GM21528 (cell line): Measurements from ENCODE around the gene TFPI.

Source experiments
- ATAC-seq: cut with Tn5 transposase; IDR thresholded peaks from one replicate; pipeline ENCODE4 v1.9.1; 2021; ENCODE audit warnings: mild to moderate bottlenecking, moderate library complexity; ENCODE audit not compliant: unreplicated experiment, low FRiP score

The TFPI gene

DNA sequence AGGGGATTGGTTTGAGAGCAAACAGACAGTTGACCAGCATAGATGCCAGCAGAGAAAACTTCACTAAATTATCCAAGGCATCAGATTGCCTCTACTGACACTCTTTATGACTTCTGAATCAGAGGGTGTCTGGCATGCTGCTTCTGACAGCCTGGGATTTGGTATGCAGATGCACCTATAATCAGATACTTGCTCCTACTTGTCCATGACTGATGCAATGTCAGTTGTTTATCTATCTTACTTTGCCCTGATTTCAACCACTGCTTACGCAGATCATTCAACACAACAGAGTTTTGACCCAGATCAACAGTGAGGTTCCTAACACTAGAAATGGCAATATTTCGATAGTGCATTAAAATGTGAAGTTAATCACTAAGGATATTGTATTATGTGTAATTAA lies 83.5 kb downstream of the TFPI start:
- no peak for ATAC-seq

DNA sequence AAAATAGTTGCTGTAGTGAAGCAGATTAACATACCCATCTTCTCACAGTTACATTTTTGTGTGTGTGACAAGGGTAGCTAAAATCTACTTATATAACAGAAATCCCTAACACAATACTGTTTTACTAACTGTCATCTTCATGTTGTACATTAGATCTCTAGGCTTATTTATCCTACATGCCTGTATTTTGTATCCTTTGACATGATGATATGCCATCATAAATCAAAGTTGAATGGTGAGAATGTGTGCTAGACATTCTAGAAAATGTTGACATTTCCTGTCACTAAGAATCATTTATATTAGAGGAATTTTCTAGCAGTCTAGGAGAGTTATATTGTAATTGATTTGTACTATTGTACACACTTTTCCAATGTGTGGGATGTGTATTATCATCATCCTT lies 84.7 kb downstream of the TFPI start:
- no peak for ATAC-seq

DNA sequence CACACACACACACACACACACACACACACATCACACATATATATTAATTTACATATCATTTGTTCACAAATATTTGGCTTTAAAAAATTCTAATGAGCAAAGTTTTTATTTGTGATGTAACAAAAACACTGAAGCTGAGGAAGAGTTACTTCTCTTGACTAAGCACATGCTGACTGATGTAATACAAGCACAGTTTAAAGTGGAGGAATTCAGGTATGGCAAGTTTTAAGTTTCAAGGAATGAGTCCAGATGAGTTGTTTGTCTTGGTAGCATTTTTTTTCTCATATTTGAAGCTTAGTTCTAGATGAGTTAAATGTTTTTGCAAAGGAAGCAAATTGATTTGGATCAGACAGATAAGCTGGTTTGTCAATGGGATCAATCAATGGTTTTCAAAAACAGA lies 86.0 kb downstream of the TFPI start:
- ATAC-seq = no peak

DNA sequence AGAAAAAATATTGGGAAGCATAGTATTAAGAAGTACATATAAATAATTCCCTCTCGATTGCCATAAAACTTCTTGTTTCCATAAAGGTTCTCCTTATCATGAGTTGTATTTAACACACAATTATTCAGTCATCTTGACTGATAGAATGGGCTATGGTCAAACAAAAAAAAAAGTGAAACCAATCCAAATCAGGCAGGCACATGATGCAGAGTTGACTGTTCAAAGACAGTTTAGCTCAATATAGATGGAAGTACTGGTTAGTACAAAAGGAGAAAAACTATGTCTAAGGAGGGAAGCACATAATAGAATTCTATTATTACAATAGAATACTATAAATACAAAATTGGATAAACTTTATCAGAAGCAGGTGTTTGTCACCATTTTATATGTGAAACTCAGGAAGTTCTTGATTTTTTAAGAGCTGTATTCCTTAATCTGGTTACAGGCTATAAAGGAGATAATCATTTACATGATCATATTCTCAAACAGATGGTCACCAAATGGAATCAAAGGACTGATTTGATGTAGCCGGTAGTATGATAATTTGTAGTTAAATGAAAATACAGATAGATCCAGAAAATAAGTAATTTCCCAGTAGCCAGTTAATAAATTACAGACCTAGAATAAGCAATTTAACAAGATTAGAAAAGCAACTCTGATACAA lies 88.0 kb downstream of the TFPI start:
- no peak for ATAC-seq

DNA sequence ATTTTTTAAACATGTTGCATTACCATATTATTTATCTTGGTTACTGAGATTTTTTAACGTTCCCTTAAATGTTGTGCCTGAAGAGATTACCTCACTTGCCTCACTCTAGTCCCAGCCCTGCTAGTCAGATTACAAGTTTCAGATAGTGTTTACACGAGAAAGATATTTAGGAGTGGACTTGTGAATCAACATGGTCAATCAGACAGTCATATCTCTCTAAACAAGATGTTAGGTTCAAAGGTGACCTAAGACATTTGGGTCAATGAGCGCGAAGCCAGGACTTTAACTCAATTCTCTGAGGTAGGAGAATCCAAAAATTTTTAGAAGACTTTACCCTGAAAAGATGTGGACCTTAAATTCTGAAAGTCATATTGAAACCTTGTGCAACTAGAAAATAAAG lies 91.4 kb downstream of the TFPI start:
- ATAC-seq = no peak

DNA sequence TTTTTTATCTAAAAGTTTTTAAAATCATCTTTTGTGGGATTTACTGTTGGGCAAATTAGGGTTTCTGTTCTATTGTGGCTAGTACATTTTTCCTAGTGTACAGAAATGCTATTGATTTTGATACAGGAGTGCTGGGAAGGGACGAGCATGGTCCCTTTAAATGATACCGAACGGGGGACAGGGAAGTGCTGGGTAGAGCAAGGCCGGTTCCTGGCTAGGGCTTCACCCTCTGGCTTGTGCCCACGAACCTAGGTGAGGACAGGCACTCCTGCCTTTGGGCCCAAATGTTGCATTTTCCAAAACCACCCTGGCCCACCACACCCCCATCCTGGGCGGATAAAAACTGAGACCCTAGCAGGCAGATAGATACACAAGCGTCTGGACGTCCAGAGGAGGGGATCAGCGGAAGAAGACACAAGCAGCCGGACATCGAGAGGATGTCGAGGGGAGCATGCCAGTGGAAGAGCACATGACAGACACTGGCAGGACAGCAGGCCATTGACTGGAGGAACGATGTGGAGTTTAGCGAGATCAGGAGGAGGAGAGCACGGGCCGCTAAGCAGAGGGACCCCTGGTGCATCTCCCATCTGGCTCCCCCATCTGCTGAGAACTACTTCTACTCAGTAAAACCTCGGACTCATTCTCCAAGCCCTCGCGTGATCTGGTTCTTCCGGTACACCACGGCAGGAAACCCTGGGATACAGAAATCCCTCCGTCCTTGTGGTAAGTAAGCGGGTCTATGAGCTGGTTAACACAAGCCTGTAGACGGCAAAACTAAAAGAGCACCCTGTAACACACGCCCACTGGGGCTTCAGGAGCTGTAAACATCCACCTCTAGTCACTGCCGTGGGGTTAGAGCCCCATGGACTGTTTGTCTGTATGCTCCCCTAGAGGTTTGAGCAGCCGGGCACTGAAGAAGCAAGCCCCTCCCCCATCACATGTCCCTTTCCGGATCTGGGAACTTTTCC lies 92.7 kb downstream of the TFPI start:
- no peak for ATAC-seq

DNA sequence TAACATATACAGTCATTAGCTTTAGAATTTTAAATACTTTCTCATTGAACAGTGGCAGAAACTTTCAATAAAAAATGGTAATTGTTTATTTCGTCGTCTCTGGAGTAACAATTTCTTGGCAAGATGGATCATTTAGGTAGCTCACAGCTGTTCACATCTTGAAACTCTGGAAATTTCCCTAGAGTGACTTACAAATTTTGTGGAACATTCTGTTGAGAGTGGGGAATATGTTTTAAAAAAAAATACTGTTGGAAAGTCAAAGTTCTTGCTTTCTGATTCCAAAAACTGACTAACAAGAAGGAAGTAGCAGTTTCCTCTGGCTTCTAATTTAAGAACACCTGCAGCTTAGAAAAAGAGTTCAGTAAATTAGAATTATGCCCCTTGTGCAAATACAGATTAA lies 95.0 kb downstream of the TFPI start:
- ATAC-seq = no peak

DNA sequence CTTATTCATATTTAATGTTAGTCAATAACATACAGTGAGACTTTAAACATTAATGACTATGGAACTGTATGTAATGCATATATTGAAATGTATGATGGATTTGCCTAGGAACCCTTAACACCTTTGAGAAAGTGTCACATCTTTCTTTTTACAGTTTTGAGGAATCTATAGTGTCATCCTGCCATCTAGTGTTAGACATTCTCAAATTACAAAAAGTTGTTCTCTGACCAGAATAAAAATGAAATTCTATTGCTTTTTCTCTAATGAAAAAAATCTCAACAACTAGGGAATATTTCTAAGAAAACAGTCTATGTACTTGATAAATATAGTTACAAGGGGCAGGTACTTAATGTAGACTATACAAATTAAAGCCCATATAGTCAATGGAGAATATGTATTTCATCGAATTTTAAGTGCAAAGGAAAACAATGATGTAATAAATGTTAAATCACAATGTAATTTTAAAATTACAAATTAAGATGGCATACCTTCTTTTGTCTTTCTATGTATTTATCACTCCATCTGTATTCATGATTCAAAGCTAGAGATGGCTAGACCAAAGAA lies 101.1 kb downstream of the TFPI start:
- ATAC-seq = no peak

DNA sequence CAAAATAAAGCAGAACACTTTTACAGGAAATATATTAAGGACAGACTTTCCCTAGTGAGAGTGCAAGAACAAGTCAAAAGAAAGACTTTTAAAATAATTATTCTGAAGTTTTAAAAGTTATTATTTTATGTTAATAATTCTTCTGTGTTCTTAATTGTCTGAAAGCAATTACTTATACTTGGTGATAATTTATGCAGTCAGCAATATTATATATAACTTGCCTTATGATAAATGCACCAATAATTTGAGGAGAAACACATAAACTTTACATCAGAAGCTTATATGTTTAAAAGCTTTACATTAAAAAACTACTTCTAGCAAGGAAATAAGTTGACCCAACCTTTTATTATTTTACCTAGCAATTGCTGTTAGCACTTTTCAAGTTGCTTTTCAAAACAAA lies 102.7 kb downstream of the TFPI start:
- no peak for ATAC-seq

DNA sequence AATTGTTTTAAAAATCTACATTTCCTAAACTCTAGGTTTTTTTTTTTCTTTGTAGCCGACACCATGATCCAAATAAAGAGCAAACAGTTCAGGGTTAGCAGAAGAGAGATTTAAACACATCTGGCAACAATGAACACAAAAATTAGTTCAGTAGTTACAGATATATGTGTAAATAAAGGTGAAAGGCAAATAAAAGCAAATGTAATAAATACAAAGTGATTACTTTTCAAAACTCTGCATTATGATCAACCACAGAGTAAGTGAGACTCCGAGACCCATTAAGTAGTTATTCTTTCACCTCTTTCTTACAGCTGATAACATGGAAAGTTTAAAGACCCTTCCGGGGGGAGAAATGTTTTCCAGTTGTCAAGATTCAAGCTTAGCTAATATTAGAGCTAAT lies 106.9 kb downstream of the TFPI start:
- ATAC-seq = no peak

DNA sequence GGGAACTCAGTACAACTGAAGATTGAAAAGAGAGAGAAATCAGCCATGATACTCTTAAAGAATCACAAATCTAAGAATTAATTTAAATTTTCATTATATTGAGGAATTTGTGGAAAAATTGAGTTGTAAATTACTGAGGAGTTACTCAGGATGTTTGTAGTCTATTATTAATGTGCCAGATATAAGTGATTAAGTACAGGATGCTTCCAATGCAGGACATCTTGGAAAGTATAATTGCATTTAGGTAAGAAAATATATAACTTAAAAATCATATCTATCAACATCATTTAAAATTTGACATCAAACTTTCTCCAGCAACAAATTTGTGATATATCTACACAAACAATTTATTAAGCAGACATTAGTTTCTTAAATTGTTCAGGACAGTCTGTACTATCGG lies 107.5 kb downstream of the TFPI start:
- ATAC-seq = no peak

DNA sequence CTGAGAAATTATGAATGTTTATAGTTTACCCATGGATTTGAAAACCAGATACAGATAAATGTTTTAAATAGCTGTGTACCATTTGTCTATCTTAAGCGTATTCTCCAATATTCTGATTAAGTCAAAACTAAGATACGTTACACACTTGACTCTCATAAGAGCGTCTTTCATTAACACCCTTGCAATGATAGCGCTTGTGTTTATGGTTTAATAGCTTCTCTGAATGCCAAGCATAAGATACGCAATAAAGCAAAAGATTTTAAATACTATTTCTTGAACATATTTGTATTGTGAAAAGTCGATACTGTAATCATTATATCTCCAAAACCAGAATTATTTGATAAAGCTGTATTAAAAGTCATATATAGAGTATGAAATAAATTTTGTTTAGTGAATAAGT lies 109.2 kb downstream of the TFPI start:
- ATAC-seq = no peak

DNA sequence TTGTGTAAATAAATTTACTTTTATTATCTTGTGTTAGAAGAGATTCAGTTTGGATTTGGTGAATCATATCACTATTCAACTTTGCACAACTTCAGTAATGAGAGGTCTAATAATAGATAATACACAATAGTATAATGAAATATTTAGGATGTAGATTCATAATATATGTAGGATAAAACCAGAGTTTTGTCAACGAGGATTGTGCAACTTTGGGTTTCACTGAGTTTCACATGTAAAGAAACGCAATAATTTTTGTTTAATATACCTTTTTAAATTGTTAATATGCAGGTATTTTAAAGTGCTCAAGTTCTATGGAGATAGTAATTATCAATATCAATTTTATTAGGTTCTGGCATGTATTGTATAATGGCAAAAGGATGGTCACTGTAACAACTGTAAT lies 111.5 kb downstream of the TFPI start:
- no peak for ATAC-seq

DNA sequence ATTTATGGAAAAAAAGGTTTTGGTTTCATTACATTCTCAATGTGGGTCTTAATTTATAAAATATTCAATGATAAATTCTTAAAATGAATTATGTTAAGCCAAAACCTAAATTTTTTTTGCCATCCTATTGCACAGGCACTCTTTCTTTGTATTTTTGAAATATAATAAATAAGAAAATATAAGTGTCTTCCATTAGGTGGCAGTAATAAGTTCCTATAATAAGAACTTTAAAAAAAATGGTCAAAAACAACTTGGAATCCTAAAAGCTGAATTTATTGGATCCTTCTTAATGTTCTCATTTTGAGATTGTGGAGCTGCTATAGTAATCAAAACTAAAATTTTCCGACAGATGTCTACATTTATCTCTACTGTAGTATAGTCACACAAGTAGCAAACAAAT lies 111.9 kb downstream of the TFPI start:
- no peak for ATAC-seq

DNA sequence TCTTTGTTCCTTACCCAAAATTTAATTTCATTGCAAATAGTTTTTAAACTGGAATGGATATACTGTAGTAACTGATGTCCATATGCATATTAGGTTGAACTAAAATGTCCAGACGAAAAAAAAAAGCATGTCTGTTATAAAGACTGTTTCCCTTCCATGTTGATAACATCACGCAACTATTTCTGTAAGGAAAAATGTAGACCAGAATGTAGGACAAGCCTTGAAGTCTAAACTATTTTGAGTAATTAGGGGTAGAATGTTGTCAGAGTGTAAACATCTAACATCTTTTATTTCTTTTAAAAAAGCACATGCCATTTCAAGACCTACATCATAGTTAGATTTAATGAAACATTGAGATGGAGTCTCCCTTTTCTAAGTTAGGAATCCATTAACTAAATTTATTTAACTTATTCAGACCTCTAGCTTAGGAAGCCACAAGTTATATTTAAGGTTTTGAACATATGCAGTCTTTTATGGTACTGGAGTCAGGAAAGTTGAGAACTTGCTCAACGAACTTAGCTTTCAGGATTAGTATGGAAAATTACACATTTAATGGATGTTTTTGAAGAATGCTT lies 114.0 kb downstream of the TFPI start:
- ATAC-seq = no peak

DNA sequence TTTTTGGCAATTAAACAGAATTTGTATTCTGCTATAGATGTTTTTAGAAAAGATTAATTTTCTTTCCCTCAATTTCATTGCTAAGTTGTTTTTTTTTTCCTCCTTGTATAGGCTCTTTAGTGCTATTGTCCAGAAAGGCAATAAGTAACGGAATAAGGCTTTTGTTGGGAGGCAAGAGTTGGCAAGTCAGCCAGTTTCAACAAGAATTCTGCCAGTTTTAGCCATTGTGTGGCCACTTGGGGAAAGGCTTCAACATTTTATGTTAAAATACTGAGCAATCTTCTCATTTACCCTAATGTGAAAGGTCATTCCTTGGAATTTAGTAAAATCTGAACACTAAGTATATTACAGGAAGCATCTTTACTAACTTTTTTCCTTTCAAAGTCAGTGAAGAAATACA lies 115.8 kb downstream of the TFPI start:
- no peak for ATAC-seq

DNA sequence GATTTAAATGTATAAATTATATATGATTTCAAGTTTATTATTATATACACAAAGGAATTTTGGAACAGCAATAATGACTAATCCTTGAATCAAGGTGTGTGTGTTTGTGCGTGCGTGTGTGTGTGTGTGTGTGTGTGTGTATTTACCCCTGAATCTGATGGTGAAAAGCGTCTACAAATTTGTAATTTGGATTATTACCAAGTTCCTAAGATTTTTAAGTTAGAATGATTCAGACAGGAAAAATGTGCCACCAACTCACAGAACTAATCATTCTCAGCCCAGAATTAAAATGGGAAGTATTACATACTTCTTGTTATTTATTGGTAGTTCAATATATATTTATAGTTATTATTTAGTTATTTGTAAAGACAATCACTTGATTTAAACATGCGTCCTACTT lies 118.5 kb downstream of the TFPI start:
- ATAC-seq = no peak

DNA sequence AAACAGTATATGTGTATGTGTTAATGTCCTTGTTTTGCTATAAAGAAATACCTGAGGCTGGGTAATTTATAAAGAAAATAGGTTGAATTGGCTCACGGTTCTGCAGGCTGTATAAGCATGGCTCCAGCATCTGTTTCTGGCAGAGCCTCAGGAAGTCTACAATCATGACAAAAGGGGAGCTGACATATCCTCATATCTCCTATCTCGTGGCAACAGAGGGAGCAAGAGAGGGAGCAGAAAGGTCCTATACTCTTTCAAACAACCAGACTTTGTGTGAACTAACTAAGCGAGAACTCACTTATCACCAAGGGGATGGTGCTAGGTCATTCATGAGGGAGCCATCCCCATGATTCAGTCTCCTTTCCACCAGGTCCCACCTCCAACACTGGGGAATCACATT lies 119.2 kb downstream of the TFPI start:
- no peak for ATAC-seq

DNA sequence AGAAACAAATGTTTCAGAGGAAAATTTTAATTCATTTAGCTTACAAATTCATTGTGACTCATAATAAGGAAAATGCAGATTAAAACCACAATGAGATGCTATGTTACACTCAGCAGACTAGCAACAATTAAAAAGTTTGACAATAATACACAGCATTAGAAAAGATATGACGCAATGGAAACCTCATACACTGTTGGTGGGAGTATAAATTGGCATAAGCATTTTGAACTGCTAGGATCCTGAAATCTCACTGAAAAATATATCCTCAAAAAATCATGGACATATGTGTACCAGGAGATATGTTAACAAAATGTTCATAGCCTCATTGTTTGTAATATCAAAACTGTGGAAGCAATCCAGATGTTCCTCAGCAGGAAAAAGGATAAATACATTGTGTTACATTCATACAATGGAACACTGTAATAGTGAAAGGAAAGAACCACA lies 119.9 kb downstream of the TFPI start:
- no peak for ATAC-seq

DNA sequence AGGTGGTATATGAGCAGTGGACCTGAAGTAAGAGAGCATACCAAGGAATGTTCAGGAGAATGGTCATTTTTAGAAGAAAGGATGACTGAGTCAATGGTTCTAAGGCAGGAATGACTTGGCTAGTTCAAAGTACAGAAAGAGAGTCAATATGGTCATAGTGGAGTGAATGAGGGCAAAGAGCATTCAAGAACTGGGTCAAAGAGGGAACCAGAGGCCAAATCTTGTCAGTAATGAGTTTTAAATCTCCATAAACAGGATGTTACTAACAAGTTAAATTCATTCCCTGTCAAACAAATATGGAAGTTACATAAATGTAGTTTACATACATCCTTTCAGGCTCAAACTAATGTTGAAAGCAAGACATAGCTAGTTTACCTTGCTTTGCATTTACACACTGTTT lies 122.3 kb downstream of the TFPI start:
- no peak for ATAC-seq

DNA sequence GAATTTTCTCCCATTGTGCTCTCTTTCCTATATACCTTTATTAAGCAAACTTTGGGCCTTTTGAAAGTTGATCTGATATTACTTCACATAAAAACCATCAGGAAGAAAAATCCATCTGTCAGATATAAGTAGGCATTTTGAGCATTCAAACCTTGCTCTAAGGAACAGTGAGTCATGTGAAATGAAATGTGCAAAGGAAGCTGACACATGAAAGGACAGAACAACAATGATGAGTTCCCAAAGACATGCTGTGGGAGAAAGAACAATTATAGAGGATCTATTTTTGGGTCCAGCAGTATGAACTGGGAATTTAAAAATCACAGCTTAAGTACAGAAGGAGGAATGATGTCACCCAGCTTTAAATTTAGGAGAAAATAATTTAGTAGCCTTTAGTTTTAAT lies 124.2 kb downstream of the TFPI start:
- no peak for ATAC-seq
